T47D (cell line): Measurements from ENCODE around the gene CRACR2A.

Experiments used
- DNase-seq, 2 experiments: peaks; one replicate each; pipeline versions ENCODE4 v3.0.0 to v3.0.0-alpha.2; 2011 to 2012; ENCODE audit warnings: low read depth in 1 of 2, low spot score in 1 of 2
- JUND ChIP-seq: IDR thresholded peaks from 2 replicates; pipeline ENCODE4 v1.6.1; 2012; ENCODE audit warnings: low read depth
- in situ Hi-C: cut with HindIII; loops from 2 replicates; pipeline ENCODE4 v1.10.0; 2016; ENCODE audit warnings: low sequenced_read_pairs, low pct_unique_long_range_greater_than_20kb

The CRACR2A gene, protein sequence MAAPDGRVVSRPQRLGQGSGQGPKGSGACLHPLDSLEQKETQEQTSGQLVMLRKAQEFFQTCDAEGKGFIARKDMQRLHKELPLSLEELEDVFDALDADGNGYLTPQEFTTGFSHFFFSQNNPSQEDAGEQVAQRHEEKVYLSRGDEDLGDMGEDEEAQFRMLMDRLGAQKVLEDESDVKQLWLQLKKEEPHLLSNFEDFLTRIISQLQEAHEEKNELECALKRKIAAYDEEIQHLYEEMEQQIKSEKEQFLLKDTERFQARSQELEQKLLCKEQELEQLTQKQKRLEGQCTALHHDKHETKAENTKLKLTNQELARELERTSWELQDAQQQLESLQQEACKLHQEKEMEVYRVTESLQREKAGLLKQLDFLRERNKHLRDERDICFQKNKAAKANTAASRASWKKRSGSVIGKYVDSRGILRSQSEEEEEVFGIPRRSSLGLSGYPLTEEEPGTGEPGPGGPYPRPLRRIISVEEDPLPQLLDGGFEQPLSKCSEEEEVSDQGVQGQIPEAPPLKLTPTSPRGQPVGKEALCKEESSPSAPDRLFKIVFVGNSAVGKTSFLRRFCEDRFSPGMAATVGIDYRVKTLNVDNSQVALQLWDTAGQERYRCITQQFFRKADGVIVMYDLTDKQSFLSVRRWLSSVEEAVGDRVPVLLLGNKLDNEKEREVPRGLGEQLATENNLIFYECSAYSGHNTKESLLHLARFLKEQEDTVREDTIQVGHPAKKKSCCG

DNA sequence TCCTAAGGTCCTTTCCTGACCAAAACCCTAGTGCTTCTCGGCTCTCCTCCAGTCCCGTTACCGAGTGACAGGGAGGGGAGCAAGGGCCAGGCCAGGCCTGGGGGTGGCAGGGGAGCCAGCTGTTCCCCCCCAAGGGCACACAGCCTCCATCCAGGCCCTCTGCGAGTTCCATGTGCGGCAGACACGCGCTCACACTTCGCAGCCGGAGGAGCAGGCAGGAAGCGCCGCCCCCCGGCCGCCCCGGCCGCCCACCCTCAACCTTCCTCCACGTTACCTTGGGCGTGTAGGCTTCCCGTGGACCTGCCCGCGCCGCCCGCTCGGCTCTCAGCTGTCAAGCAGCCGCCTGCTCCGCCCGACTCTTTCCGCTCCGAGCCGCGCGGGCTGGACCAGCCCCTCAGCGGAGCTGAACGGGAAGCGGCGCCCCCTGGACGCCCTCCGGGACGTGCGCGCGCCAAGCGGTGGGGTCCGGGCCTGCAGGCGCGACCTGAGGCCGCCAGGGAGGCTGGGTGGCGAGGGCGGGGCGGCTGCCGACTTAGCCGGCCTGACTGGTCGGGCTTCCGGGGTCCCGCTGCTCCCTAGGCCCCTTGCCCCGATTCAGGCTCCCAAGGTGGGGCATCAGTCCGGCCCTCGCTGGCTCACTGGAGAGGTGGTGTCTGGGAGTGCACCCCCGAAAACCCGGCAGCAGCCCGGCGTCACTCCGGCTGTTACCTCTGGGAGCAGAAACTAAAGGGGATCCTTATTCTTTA is at the start of gene CRACR2A:
Gene CRACR2A, minus strand, starts transcription at position 369 of the 746 bp plus-strand sequence. CDS start 56,110 bp downstream, outside the sequence.
- in situ Hi-C loops, result no loop called here
- DNase-seq, result no peak
- no peak for TF ChIP-seq JUND

- no peak for DNase-seq
- in situ Hi-C loops, result no loop called here
- no peak for TF ChIP-seq JUND
These were observed 44.7 kb upstream of the CRACR2A start for GRCh38 chr12:3797531-3798048.

GRCh38 chr12:3795492-3796133 is 42.7 kb upstream of the CRACR2A start:
- no peak for TF ChIP-seq JUND
- in situ Hi-C loops, result no loop called here

DNA sequence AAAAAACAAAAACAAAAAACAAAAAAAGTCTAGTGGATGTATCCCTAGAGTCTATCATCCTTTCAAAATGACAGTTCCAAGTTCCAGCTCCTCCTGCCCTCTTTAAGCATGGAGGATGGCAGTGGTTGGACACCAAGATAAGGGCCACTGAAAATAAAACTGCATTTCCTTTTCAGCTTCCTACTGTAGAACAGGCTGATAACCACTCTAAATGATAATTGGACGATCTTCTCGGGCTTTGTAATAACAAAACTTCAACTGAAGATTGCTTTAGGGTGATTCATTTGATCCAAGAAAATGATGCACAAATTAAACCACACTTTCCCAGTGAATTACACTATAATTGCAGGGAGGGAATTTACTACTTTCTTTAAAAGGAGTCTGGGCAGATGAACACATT is 42.2 kb upstream of the CRACR2A start:
- in situ Hi-C loops, result no loop called here
- DNase-seq, result no peak

More at GRCh38 chr12:3795492-3796133, 42.7 kb upstream of the CRACR2A start:
- peak in 1 of 2 experiments; percentile 23 for DNase-seq

DNA sequence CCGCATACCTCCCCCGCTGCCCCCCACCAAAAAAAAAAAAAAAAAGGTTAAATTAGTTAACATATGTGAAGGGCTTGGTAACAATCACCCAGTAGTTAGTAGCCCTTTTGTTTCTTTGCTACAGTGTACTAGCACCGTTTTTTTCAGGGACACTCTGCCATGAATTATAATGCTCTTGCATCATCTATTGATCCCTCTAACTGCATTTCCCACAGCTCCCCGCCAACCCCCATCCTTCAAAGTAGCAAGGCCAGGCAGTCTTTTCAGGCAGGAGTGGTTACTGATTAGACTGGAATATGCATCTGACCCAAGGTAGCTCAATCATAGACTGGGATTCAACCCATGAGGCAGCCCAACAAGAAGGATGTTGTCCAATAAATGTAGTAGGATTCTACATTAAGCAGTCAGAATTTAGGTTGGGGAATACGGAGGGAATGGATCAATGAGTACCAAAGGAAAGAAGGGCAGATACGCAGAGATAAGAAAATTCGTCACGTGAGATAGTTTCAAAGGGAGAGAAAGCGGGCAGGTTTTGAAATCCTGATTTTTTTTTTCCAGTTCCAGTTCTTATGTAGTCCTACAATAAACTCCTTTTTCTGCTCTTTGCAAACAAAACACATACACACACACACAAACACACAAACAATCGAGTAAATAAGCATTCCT is 39.8 kb upstream of the CRACR2A start:
- DNase-seq, result no peak
- in situ Hi-C loops, result no loop called here
- no peak for TF ChIP-seq JUND

More for the DNA sequence above, 42.2 kb upstream of the CRACR2A start:
- no peak for TF ChIP-seq JUND

DNA sequence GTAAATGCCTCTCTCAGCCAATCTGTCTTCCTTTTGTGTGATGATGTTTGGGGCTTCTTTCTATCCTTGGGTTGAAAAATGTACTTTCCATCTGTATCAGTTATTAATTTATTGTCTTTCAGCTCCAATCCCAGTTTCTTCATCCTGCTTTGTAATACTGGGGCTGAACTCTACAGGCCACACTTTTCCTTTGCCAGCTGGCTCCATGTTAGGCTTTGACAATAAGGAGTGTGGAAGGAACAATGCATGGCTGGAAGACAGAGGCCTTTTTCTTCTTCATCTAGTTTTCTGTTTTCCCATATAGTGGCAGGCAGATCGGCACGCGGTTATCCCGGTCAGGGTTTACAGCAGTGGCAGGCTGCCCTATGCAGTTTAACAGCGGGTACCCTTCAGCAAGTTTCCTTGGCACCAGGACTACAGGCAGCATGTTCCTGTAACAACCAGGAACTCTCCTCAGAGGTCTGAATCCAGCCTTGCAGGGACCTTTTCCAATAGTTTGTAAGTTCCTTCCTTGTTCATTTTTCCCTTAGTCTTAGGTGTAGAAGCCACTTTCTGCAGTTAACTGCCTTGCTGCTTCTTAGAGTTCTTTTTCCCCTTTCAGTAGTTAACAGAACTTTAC is 38.5 kb upstream of the CRACR2A start:
- TF ChIP-seq JUND, result no peak
- DNase-seq, result no peak
- in situ Hi-C loops, result no loop called here

DNA sequence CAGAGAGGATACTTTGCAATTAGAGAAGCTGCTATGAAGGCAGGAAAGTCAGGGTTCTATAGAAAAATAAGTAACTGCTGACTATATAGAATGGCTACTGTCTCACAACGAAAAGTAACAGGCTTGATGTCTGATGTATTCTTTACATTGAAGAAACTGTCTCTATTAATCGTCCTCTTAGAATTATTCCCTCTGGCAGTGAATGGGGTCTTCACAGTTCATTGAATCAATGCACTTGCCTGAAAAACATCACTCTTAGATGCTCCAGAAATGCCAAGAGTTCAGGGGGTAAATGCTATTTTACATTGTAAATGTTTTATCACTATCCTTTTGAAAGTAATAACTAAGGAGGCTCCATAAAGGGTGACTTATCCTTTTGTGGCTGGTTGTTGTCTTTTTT is 37.7 kb upstream of the CRACR2A start:
- TF ChIP-seq JUND, result no peak
- in situ Hi-C loops, result no loop called here
- no peak for DNase-seq

DNA sequence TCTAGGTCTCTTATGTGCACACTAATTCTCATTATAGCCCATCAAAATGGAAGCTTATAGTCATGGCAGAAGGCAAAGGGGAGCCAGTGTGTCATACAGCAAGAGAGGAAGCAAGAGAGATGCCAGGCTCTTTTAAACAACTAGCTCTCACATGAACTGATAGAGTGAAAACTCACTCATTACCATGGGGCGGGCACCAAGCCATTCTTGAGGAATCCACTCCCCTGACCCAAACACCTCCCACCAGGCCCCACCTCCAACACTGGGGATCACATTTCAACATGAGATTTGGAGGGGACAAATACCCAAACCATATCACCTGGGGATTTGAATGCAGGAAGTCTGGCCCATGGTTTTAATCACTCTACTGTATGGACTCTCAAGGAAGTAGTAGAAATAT is 36.9 kb upstream of the CRACR2A start:
- no peak for DNase-seq
- in situ Hi-C loops, result no loop called here
- TF ChIP-seq JUND, result no peak

DNA sequence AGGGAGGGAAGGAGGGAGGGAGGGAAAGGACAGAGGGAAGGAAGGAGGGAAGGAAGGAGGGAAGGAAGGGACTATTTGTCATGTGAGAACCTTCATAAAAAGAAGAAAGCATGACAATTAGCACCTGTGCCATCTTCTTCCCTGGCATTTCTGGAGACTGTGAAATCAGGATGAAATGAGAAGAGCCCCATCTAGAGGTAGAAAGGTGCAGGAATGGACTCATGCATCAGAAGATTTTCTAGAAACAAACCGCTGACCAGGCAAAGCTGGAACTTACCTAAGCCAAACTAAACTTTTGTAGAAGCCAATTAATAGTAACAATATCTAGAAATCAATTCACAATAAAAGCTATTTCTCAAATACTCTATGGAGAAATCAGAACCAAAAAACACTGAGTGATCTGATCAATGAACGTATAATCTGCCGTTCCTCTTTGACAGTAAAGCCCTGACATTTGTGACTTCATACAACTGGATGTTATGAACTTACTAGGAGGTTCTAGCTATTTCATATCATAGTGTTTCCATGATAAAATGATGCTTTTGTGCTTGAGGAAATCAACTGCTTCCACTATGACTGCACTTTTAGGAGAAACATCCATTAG is 24.4 kb upstream of the CRACR2A start:
- peak in 1 of 2 experiments; percentile 56 for DNase-seq
- TF ChIP-seq JUND, result no peak
- in situ Hi-C loops, result no loop called here

DNA sequence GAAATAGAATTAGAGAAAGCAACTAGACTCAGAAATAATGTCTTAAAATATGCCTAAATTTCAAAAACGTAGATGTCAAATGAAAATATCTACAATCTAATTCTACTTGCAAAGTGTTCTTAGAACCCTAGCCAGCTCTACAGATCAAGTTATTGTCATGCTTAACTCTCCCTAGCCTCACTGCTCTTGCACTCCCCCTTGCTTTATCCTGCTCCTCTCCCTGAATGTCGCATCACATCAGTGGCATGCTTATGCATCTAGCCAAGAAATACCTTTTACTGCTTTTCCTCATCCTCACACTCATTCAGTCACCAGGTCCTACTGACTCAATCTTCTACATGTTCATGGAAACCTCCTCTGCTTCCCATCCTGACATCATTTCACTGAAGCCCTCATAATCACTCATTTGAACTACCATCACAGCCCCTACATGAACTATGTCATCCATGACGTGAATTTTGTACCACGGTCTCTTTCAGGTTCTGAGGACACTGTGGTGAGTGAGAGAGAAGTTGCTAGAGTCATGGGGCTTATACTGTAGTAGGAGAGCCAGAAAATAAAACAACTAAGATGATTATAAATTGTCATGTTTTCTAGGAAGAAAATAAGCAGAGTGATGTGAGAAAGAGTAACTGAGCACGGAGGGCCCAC is 22.6 kb upstream of the CRACR2A start:
- no peak for TF ChIP-seq JUND
- no peak for DNase-seq
- in situ Hi-C loops, result no loop called here

DNA sequence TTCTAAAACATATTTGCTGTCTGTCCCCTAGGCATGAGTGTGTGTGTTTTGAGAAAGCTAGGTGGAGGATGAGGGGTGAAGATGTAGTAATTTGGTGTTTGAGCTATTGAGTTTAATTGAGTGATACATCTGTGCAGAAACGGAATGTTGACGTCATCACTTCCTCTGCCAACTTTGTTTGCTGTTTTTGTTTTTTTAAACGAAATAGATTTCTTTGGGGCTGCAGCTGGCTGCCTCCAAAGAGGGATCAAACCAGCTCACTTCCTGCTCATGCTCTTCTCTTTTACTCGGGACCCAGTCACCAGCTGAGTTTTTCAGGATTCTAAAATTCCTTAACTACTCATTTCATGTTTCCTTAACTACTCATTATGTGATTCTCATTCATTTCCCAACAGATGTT is 19.5 kb upstream of the CRACR2A start:
- no peak for DNase-seq
- no peak for TF ChIP-seq JUND
- in situ Hi-C loops, result no loop called here
